ENCODE measurements around the gene CTNND2.
"Not testable (repeated sequence)": the region's sequence is repeated elsewhere in the genome, so short reads cannot be mapped to it uniquely, and the experiment has no call there.

The CTNND2 gene

GRCh38 chr5:11027660-11028059 is 876.6 kb downstream of the CTNND2 start:
- no peak overlapping the region for H3K27ac ChIP-seq
- DNase-seq (ENCODE audit: low read depth, low spot score), result no peak

- DNase-seq (ENCODE audit: low read depth, low spot score), result no peak
- no peak overlapping the region for H3K27ac ChIP-seq
Observed at GRCh38 chr5:11026543-11026942, 877.7 kb downstream of the CTNND2 start.

DNA sequence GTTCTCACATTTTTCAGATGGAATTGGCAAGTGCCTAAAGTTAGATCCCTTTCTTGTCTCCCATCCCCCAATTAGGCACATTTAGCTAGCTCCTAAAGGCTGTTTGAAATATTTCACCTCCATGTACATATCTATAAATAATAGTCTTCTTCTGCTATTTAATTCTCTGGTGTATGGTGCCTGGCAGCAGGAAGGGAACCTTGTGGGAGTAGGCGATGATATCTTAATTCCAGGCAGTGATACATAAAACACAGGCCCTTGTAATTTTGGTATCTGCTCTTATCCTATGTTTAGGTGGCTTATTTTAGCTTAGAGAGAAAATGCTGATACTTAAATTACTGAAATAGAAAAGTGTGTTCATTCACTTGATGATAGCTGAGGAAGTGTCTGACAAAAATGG is 880.3 kb downstream of the CTNND2 start:
- H3K27ac ChIP-seq, result no peak overlapping the region
- no peak for DNase-seq (ENCODE audit: low read depth, low spot score)

DNA sequence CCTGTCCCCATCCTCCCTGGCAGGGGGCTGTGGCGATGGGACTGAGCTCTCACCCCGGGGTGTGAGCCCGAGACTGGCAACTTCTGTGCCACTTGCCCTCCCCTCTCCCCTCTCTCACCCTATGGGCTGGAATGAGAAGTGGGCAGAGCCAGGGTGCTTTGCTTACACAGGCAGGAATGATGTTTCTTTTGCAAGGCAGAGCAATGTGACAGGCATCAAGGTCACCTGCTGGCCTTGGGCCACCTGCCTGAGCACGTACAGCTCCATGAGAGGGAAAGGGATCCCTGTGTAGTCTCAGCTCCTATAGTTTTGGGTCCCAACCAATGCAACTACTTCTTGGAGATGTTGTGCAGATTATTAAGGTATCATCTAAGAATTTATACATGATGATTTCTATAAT is 890.5 kb downstream of the CTNND2 start:
- DNase-seq (ENCODE audit: low read depth, low spot score), result no peak
- H3K27ac ChIP-seq, result no peak overlapping the region

- DNase-seq (ENCODE audit: low read depth, low spot score), result no peak
- H3K27ac ChIP-seq, result no peak overlapping the region
Observed at GRCh38 chr5:11012295-11012694, 892.0 kb downstream of the CTNND2 start.

DNA sequence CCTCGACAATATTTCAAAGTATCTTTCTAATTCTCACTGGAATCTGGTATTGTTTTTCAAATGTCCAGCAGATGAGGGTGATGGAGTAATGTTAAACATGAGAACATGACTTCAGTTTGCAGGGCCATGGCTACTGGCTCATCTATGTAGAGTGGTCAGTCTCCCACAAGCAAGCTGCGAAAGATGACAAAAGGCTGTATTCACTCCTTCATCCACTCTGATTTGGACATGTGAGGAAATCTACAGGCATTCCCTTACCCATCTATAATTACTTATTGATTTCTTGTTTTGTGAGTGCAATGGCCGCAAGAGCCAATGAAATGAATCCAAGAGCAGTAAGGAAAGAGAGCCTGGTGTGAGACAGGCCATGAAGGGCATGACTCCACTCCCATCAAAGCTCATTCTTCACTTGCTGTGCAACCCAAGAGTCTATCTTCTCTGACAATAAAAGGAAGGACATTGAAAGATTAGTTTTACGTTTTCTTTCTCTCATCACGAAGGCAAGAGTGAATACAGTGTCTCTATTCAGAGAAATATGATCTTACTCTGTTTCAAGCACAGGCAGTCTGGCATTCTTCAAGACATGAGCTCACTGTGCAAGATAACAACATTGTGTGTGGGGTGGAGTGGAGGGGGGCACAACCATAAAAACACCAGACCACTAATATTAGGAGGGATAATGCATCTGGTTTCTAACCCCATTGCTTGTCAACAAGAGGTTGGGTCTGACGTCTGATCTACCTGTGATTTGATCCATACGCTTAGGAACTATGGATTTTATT is 893.6 kb downstream of the CTNND2 start:
- DNase-seq (ENCODE audit: low read depth, low spot score), result no peak
- no peak overlapping the region for H3K27ac ChIP-seq

DNA sequence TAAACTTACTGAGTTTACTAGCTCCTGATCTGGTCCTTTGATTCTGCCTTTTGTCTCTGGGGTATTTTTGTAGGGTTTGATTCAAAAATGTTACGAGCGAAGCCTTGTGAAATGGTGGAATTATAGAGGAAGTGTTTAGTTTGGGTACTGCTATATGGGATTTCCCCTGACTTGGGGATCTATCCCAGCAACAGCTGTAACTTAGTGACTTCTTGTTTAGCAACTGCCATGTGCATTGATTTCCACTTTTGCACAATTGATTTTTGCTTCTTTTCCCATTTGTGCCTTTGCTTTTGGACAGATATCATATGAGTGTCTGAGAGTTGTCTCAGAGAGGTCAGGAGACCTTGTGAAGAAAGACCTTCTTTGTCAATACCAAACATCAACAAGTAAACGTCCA is 894.7 kb downstream of the CTNND2 start:
- no peak overlapping the region for H3K27ac ChIP-seq
- DNase-seq (ENCODE audit: low read depth, low spot score), result no peak

- no peak overlapping the region for H3K27ac ChIP-seq
- no peak for DNase-seq (ENCODE audit: low read depth, low spot score)
Observed at GRCh38 chr5:11007269-11007870, 896.9 kb downstream of the CTNND2 start.

GRCh38 chr5:11004523-11004922 is 899.7 kb downstream of the CTNND2 start:
- DNase-seq (ENCODE audit: low read depth, low spot score), result not testable (repeated sequence)

DNA sequence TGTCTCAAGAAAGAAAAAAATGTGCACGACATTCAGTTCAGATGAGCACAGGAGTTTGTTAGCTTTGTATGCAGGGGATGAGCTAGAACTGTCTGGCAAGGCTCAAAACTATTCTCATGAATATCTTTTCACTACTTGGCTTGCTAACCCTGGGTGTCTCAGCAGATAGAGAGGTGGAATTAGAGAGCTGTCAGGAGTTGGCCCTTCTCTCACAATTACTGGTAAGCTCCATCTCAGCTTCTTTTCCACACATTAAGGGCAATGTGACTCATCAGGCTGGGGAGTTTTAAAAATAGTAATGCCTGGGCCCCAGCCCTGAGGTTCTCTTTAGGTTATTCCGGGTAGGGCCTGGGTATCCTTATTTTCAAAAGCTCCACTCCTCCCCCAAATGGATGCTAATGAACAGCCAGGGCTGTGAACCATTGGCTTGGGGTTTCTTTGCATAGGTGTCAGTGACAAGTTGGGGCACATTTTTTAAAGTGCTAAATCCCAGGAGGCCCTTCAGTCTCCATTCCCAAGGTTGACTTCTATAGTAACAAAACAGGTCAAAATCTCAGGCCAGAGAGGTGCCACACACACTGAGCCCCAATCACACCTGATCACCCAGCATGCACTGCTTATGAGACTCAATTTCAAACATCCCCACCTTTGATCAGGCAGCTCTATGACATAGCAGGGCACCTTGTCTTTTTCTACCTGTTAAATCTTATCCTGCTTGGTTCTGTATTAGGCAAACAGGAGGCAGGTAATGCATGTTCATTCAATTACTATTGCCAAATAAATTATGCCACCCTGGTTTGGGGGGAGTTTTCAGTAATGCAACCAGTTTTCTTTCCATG is 903.5 kb downstream of the CTNND2 start:
- no peak for DNase-seq (ENCODE audit: low read depth, low spot score)
- H3K27ac ChIP-seq, result no peak overlapping the region

More at GRCh38 chr5:11004523-11004922, 899.7 kb downstream of the CTNND2 start:
- not testable (repeated sequence) for H3K27ac ChIP-seq

- DNase-seq (ENCODE audit: low read depth, low spot score), result no peak
Observed at GRCh38 chr5:10999714-11000113, 904.5 kb downstream of the CTNND2 start.

DNA sequence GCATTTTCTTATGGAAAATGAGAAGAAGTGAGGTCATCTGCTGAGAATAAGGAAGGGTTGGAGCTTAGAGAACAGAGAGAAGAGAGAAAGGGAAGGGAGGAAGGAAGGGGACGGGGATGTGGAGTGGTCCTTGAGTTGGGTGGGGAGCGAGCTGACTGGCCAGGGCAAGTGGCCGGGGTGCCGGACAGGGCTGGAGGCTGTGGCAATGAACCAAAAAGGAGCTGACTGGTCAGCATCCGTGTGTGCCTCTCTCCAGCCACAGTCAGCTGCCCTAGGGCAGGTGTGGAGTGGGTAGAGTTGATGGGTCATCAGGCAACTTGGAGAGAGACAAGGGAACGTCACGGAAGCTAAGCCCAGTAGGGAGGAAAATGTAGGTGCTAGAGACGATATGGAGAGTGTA is 908.4 kb downstream of the CTNND2 start:
- no peak for DNase-seq (ENCODE audit: low read depth, low spot score)
- no peak overlapping the region for H3K27ac ChIP-seq

More at GRCh38 chr5:10999714-11000113, 904.5 kb downstream of the CTNND2 start:
- H3K27ac ChIP-seq, result no peak overlapping the region

DNA sequence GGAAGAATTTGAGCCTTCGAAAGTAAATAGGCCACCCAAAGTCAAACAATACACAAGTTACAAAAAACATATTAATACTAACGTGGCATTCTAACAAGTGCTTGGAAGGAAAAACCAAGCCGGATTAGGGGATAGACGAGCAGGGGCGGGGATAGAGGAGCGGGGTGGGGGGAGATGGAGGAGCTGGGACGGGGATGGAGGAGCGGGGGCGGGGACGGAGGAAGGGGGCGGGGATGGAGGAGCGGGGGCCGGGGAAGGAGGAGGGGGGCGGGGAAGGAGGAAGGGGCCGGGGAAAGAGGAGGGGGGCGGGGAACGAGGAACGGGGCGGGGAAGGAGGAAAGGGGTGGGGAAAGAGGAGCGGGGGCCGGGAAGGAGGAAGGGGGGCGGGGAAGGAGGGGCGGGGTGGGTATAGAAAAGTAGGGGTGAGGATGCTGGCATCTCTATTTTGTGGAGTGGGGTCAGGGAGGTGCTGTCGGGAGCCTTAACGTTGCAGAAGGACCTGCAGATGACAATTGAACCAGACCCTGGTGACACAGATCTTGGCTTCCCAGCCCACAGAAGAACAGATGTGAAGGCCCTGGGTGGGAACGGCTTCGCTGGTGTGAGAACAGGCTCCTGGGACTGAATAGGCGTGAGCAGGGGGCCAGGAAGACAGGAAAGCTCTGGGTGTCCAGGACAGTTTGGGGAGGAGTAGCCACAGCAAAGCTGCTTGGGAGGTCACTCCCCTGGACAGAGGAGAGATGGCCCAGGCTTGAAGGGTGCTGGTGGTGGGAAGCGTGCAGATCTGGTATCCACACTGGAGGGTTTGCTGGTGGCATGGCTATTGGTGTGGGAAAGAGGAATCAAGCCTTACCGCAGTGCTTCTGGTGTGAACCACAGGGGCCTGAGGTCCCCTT is 909.9 kb downstream of the CTNND2 start:
- DNase-seq (ENCODE audit: low read depth, low spot score), result no peak
- no peak overlapping the region for H3K27ac ChIP-seq

DNA sequence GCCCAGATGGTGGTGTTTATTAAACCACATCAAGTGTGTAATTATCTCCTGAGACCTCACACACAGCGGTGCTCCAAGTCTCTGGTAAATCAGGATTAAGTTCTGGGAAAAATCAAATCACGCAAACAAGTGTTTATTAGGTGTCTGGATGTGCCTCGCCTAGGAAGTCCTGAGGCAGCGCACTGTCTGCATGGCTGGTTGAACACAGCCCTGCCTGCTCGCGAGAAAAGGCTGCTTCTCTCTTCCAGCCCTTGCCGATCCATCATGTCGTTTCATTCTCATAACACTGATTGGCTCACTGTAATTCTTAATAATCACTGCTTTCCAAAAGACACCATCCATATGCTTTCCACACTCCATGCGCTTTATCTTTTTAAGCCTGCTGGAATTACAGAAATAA is 913.6 kb downstream of the CTNND2 start:
- no peak overlapping the region for H3K27ac ChIP-seq
- no peak for DNase-seq (ENCODE audit: low read depth, low spot score)

- no peak for DNase-seq (ENCODE audit: low read depth, low spot score)
- no peak overlapping the region for H3K27ac ChIP-seq
Observed at GRCh38 chr5:10989577-10990263, 914.5 kb downstream of the CTNND2 start.

- H3K27ac ChIP-seq, result no peak overlapping the region
- DNase-seq (ENCODE audit: low read depth, low spot score), result no peak
Observed at GRCh38 chr5:10988622-10989021, 915.6 kb downstream of the CTNND2 start.

- no peak overlapping the region for H3K27ac ChIP-seq
- no peak for DNase-seq (ENCODE audit: low read depth, low spot score)
Observed at GRCh38 chr5:10987925-10988504, 916.2 kb downstream of the CTNND2 start.

GRCh38 chr5:10987276-10987924 is 916.8 kb downstream of the CTNND2 start:
- H3K27ac ChIP-seq, result no peak overlapping the region
- DNase-seq (ENCODE audit: low read depth, low spot score), result no peak

DNA sequence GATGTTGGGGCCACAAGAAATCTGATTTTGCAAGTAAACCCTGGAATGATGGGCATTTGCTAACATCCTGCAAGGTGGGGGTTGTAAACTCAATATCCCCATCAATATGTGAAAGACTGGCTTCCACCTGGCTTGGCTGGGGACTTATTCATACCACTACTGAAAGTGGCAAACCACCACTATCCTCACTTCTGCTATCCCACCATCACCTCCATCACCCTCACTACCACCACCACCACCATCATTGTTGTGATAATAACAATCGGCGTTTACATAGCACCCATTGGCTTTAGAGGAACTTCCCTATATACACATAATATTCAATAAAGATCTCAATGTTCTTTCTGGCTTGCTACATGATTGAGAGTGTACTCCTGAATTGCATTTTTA is 918.5 kb downstream of the CTNND2 start:
- no peak overlapping the region for H3K27ac ChIP-seq
- no peak for DNase-seq (ENCODE audit: low read depth, low spot score)

Measured in epithelial cell of prostate (primary cell).